Spleen (tissue), 7 donors: Measurements from ENCODE around the gene OR2V2.

Source experiments
- CTCF ChIP-seq, 11 experiments: fragments of 200-600 bp in 7 of 11; fragments of 450-650 bp in 4 of 11; sonication (generic) in 4 of 11; IDR thresholded peaks in 8 of 11; conservative IDR thresholded peaks in 3 of 11; 1 replicate in 7 of 11; 2 replicates in 4 of 11; pipeline versions ENCODE4 v1.4.0 to v1.8.0; 2016 to 2021; ENCODE audit warnings: antibody characterized with exemption in 11 of 11, inconsistent platforms in 4 of 11, mild to moderate bottlenecking in 1 of 11
- POLR2A ChIP-seq, 3 donors: fragments of 450-650 bp; IDR thresholded peaks; one replicate each; pipeline ENCODE4 v1.5.1; 2017; ENCODE audit warnings: antibody characterized with exemption in 3 of 3, mild to moderate bottlenecking in 1 of 3
- donor health status: DM: no; HTN: no; CAD: no; lungs with moderate emphysema.
- donor health status: DM: no; HTN: no; CAD: no.
- donor health status: DM: no; HTN: no; CAD: no.

GRCh38 chr5:181119105-181119504 is 28.3 kb upstream of the OR2V2 start:
- TF ChIP-seq CTCF (IDR thresholded peaks at IDR 0.05 in 8 of 11, conservative IDR thresholded peaks at IDR 0.05 in 3 of 11): no peak
- TF ChIP-seq POLR2A (IDR thresholded peaks at IDR 0.05): no peak
